RWPE1 (cell line): ENCODE measurements around the gene PGD.
"Not testable (repeated sequence)": the region's sequence is repeated elsewhere in the genome, so short reads cannot be mapped to it uniquely, and the experiment has no call there.

Source experiments
- CTCF ChIA-PET: fragments of 350-600 bp; sonication (Branson Sonifier 250); formaldehyde crosslinking; extraction: SDS; loops from one replicate; lab custom pipeline; 2021; lab: Yijun Ruan, JAX
- POLR2A ChIA-PET: fragments of 400-600 bp; formaldehyde crosslinking; extraction: SDS; loops from one replicate; lab custom pipeline; 2020; ENCODE audit warnings: antibody characterized with exemption; ENCODE audit not compliant: low non-redundant PET; lab: Yijun Ruan, JAX
- DNase-seq: peaks from one replicate; pipeline ENCODE4 v3.0.0; 2012; ENCODE audit warnings: low spot score
- H3K27ac ChIP-seq: fragments of 450-650 bp; 2 replicates; pipeline ENCODE4 v1.5.1; 2017
- CTCF ChIP-seq: fragments of 450-650 bp; conservative IDR thresholded peaks from 2 replicates; pipeline ENCODE4 v1.5.1; 2017; ENCODE audit warnings: low read depth, mild to moderate bottlenecking

Gene PGD

DNA sequence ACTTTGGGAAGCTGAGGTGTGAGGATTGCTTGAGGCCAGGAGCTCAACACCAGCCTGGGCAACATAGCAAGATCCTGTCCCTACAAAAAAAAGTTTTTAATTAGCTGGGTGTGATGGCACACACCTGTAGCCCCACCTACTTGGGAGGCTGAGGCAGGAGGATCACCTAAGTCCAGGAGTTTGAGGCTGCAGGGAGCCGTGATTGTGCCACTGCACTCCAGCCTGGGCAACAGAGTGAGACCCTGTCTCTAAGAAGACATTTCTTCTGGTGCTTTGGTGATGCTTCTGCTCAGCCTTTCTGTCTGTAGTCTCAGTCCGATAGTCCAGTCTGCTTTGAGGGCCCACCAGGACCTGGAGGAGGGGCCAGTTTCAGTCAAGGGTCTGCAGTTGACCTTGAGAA is 8.3 kb downstream of the PGD start:
- no peak overlapping the region for H3K27ac ChIP-seq
- CTCF ChIA-PET: interaction anchor here (1.0 kb wide), 1 partner anchor 197 kb away, joined by 3 read pairs; the partner anchor contains the start of gene KIF1B
- POLR2A ChIA-PET: no interaction called here
- no peak for TF ChIP-seq CTCF
- no peak for DNase-seq

GRCh38 chr1:10415211-10415930 is 16.5 kb downstream of the PGD start:
- no peak for DNase-seq
- no peak for TF ChIP-seq CTCF
- ChIA-PET POLR2A (no interaction called here), CTCF (interaction anchor here (0.6 kb wide), 1 partner anchor 44 kb away, joined by 3 read pairs; no protein-coding TSS in a partner anchor)
- H3K27ac ChIP-seq: no peak overlapping the region

DNA sequence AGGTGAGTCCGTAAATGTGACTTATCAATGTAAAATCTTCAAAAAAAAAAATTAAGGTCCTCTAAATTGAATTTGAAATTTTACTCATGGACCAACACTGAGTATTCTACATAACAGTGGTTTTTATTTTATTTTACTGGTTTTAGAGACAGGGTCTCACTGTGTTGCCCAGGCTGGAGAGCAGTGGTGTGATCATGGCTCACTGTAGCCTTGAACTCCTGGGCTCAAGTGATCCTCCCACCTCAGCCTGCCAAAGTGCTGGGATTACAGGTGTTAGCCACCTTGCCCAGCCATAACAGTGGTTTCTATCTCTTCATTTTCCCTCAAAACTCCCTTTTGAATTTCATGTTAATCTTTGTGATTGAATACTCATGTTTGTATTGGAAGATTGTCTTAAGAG is 17.1 kb downstream of the PGD start:
- POLR2A ChIA-PET, DNase-seq, CTCF ChIA-PET, H3K27ac ChIP-seq: not testable (repeated sequence)

DNA sequence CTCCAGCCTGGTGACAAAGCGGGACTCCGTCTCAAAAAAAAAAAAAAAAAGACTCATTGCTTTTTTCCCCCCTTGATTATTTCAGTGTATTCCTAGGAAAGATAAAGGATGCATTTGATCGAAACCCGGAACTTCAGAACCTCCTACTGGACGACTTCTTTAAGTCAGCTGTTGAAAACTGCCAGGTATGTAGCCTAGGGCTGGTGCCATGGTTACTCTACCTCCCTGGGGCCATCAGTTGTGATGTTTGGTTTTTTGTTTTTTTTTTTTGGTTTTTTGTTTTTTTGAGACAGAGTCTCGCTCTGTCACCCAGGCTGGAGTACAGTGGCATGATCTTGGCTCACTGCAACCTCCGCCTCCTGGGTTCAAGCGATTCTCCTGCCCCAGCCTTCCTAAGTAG is 19.9 kb downstream of the PGD start:
- CTCF ChIA-PET: interaction anchor here (0.6 kb wide), 1 partner anchor 95 kb away, joined by 3 read pairs; no protein-coding TSS in a partner anchor
- DNase-seq, POLR2A ChIA-PET, H3K27ac ChIP-seq: not testable (repeated sequence)

DNA sequence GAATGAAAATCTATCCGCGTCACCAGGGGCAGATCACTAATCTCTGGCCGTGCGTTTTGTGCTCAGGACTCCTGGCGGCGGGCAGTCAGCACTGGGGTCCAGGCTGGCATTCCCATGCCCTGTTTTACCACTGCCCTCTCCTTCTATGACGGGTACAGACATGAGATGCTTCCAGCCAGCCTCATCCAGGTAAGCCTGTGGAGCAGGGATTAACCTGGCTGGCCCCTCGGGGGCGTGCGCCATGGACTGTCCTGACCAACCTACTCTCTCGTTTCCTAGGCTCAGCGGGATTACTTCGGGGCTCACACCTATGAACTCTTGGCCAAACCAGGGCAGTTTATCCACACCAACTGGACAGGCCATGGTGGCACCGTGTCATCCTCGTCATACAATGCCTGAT is 20.5 kb downstream of the PGD start:
- peak overlapping the region; percentile 31 for H3K27ac ChIP-seq
- CTCF ChIA-PET: interaction anchor here (0.6 to 0.7 kb wide), 2 partner anchors 8 to 17 kb away, joined by 3 read pairs; no protein-coding TSS in a partner anchor
- POLR2A ChIA-PET: no interaction called here
- no peak for DNase-seq
- TF ChIP-seq CTCF: no peak

DNA sequence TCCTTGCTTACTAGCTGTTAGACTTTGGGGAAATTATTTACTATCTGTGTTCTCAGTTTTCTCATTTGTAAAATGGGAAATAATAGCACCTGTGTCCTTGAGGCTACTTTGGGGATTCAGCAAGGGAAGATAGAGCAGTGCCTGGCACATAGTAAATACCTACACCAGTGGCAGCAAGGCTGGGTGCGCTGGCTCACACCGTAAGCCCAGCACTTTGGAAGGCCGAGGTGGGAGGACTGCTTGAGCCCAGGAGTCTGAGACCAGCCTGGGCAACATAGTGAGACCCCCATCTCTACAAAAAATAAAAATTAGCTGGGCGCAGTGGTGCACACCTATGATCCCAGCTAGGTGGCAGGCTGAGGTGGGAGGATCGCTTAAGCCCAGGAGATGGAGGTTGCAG is 22.8 kb downstream of the PGD start:
- ChIA-PET CTCF (interaction anchor here (0.6 to 1.5 kb wide), 3 partner anchors 44 to 208 kb away, joined by 3 to 5 read pairs (median 3); no protein-coding TSS in a partner anchor), POLR2A (no interaction called here)
- H3K27ac ChIP-seq: no peak overlapping the region
- no peak for TF ChIP-seq CTCF
- DNase-seq: no peak

DNA sequence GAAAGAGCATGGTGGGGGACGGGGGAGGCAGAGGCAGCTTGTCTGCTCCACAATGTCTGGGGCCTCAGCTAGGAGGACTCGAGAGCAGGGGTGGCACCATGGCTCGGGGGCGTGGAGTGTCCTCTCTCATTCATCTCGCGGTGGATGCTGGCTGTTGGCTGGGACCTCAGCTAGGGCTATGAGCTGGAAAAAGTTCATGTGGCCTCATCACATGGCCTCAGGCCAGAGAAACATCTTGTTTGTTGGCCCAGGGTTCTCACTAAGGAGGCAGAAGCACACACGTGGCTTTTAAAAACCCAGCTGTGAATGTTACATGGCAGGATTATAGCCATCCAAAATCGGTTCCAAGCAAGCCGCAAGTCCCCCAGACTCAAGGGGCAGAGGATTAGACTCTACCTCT is 25.2 kb downstream of the PGD start:
- no peak for TF ChIP-seq CTCF
- ChIA-PET CTCF (interaction anchor here (0.8 kb wide), 1 partner anchor 71 kb away, joined by 3 read pairs; no protein-coding TSS in a partner anchor), POLR2A (no interaction called here)
- DNase-seq: no peak
- no peak overlapping the region for H3K27ac ChIP-seq
